ENCODE data around the gene GAB2.

GRCh38 chr11:78224506-78224905 is 193.1 kb downstream of the GAB2 start:
- TF ChIP-seq, protein P1, sequence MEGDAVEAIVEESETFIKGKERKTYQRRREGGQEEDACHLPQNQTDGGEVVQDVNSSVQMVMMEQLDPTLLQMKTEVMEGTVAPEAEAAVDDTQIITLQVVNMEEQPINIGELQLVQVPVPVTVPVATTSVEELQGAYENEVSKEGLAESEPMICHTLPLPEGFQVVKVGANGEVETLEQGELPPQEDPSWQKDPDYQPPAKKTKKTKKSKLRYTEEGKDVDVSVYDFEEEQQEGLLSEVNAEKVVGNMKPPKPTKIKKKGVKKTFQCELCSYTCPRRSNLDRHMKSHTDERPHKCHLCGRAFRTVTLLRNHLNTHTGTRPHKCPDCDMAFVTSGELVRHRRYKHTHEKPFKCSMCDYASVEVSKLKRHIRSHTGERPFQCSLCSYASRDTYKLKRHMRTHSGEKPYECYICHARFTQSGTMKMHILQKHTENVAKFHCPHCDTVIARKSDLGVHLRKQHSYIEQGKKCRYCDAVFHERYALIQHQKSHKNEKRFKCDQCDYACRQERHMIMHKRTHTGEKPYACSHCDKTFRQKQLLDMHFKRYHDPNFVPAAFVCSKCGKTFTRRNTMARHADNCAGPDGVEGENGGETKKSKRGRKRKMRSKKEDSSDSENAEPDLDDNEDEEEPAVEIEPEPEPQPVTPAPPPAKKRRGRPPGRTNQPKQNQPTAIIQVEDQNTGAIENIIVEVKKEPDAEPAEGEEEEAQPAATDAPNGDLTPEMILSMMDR (IDR thresholded peaks at IDR 0.05; ENCODE audit: low read length), result no peak
- no peak for TF ChIP-seq EZH2 (IDR thresholded peaks at IDR 0.05; ENCODE audit: borderline replicate concordance, low read length)
